HG02759 (cell line): Measurements from ENCODE around the gene DGCR8.

Source experiments
- ATAC-seq: cut with Tn5 transposase; IDR thresholded peaks from one replicate; pipeline ENCODE4 v1.9.1; 2021; ENCODE audit warnings: mild to moderate bottlenecking, moderate library complexity; ENCODE audit not compliant: unreplicated experiment

Gene DGCR8

DNA sequence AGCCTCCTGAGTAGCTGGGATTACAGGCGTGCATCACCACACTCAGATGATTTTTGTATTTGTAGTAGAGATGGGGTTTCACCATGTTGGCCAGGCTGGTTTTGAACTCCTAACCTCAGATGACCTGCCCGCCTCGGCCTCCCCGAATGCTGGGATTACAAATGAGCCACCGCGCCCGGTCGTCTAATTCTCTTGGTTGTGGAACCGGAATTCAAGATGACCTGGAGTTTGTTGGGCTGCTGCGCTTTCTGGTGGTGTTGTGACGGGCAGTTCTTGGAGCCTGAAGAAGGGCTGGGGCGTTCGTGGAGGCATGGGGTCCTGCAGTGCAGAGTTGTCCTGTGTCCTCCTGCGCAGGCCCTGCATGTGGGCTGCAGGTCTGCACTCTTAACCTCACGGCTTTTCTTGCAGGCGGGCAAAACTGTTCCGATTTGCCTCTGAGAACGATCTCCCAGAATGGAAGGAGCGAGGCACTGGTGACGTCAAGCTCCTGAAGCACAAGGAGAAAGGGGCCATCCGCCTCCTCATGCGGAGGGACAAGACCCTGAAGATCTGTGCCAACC, 41.9 kb downstream of the DGCR8 start:
- no peak for ATAC-seq

DNA sequence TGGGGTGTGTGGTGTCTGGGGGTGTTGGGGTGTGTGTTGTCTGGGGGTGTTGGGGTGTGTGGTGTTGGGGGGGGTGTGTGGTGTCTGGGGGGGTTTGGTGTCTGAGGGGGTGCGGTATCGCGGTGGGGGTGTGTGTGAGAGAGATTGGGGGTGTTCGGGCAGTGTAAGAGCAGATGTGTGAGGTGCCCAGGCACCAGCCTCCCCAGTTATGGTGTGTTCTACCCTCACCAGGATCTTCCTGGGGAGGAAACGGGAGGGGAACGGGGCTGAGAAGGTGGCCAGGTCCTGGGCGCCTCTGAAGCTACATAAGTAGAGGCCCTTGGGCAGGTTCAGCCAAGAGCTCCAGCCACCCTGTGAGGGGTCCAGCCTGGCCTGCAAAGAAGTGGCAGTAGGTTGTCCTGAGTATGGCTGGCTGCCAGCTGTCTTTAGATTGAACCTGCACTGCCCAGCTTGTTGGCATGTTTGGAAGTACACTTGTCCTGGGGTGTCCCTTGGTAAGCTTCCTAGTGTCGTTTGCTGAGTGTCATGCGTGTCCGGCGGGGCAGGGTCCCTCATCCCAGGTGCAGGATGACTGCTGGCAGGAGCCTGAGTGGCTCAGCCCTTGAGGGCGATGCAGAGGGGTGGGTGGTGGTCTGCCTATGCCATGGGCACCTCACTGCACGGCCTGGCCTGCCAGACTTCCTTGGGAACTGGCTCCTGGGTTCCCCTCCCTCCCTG, 43.5 kb downstream of the DGCR8 start:
- no peak for ATAC-seq

DNA sequence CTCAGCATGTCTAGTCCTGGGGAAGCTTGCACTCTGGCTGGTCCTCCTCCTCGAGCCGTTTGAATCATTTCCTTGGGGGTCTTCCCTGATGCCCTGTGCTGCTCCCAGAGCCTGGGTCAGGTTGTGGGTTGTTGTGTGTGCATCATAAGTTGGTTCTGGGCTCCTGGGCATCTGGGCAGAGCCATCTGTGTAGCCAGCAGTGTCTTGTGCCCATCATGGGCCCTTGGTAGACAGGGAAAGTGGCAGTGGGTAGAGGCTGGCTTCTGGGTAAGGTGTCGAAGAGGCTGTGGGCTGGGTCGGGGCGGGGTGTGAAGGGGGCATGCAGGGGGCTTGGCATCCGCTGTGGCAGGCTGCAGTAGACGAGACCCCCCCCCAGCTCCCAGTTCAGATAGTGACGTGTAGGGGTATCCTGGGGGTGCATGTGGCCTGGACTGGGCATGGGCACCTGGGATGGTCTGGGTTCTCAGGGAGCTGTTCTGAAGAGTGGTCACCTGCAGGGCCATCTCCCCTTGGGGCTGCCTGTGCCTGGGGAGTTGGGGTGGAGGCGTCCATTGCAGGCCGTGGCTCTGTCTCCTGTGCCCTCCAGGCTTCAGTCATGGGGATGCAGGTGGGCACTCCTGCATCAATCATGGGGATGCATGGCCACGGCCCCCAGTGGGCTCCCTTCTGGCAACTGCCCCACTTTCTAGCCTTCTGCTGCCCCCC, 44.2 kb downstream of the DGCR8 start:
- no peak for ATAC-seq

- no peak for ATAC-seq
Measured at GRCh38 chr22:20125201-20126174, 45.4 kb downstream of the DGCR8 start.

GRCh38 chr22:20126284-20127029, 46.4 kb downstream of the DGCR8 start:
- no peak for ATAC-seq

- ATAC-seq: no peak
Measured at GRCh38 chr22:20127318-20127868, 47.4 kb downstream of the DGCR8 start.

DNA sequence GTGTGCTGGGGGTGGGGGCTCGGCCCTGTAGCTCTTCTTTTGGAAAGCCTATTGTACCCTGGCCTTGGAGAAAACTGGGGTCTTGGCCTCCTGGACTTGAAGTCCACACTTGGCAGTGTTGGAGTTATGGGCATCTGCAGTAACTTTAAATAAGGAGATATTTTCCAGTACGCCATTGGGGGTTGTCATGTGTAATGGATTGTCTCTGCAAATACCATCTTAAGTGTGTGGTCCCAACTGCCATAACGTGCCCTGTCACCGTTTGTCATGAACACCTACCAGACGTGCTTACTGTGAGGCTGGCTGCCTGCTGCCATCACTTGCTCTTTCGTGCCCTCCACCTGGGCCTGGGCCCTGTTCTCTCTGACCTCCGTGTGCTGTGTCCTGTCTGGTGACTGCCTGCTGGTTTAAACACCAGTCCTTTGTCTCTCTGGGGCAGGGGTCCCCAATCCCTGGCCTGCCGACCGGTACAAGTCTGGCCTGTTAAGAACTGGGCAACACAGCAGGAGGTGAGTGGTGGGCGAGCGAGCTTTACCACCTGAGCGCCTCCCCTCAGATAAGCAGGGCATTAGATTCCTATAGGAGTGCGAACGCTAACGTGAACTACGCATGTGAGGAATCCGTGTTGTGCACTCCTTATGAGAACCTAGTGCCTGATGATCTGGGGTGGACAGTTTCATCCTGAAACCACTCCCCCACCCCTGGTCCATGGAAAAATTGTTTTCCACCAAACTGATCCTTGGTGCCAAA, 48.0 kb downstream of the DGCR8 start:
- ATAC-seq: no peak

- ATAC-seq: no peak
Measured at GRCh38 chr22:20128619-20128901, 48.5 kb downstream of the DGCR8 start.

GRCh38 chr22:20128902-20129746, 49.1 kb downstream of the DGCR8 start:
- ATAC-seq: no peak

DNA sequence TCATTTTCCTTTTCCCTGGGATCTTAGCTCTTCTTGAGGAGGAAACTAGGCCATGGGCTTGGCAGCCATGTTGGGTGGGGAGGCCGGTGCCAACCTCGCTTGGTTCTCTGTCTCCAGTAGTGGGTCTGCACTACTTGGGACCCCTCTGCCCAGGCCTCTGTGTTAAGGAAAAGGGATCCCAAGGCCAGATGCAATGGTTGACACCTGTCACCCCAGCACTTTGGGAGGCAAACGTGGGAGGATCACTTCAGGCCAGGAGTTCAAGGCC, 49.6 kb downstream of the DGCR8 start:
- ATAC-seq: no peak

DNA sequence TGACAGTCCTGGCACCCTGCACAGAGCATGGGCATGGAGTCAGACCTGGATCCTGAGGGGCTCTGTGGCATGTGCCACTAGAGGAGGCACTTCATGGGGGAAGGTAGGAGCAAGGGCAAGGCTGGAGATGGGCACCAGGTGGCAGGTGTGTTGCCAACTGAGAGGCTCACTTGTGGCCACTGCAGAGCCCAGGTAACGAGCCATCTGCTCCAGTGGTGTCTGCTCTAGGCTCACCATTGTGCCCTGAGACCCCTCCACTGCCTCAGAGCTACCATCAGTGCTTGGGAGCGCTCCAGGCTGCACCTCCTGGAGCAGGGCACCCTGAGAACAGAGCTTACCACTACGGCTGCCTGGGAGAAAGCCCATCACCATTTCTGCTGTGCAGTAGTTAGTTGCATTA, 50.3 kb downstream of the DGCR8 start:
- no peak for ATAC-seq

- ATAC-seq: peak; percentile 69
Measured at GRCh38 chr22:20130731-20131596, 50.9 kb downstream of the DGCR8 start.

GRCh38 chr22:20131597-20131858, 51.5 kb downstream of the DGCR8 start, which contains the start of gene ZDHHC8:
TSS of gene ZDHHC8 (plus strand) at chr22:20131804. CDS start at chr22:20131948, 144 bp downstream.
- ATAC-seq: peak; percentile 55

- ATAC-seq: peak; percentile 15
Measured at GRCh38 chr22:20131859-20132685, 52.0 kb downstream of the DGCR8 start.

DNA sequence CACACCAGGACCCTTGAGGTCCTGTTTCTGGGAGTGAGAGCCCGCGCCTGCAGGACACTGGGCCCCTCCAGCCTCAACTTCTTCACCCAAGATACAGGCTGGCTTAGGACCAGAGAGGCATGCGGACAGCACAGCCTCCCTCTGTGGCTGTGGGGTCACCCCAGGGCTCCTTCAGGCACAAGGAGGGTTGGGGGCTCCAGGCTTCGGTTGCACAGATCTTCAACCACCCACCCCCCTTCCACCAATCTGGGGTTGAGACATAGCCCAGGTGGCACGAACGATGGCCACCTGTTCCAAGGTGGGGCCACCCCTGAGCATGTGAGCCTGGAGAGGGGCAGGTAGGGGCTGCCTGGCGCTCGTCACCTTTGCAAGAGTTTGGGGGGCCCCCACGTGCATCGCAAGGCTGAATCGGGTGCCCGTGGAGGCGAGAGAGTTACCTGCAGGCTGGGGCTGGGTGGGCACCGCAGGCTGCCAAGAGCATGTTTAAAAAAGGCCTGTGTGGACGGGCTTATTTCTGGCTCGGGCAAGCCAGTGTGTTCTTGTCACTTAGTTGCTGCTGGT, 52.7 kb downstream of the DGCR8 start:
- no peak for ATAC-seq

GRCh38 chr22:20133930-20134549, 54.0 kb downstream of the DGCR8 start:
- no peak for ATAC-seq

GRCh38 chr22:20135265-20135664, 55.2 kb downstream of the DGCR8 start:
- no peak for ATAC-seq
